Fibroblast of villous mesenchyme (primary cell): ENCODE measurements around the gene DDAH1. TPM values are rescaled to one million over a fixed set of nuclear protein-coding genes. Genes with fewer than 3 reads are reported as not detected.

Source experiments
- DNase-seq: peaks from one replicate; pipeline ENCODE4 v3.0.0-alpha.2; 2010; ENCODE audit warnings: low read depth
- H3K4me3 ChIP-seq: 2 replicates; pipeline ENCODE4 v1.5.1; 2011; ENCODE audit warnings: low read depth, mild to moderate bottlenecking, low read length
- total RNA-seq: library from RNA; depleted of rRNA; stranded (reverse); fragments of >200 nt; gene quantifications from 2 replicates; pipeline ENCODE4 v1.2.3, GENCODE V29; 2012
- TF ChIP-seq, protein P1 (sequence below): IDR thresholded peaks from 2 replicates; pipeline ENCODE4 v1.5.1; 2012; ENCODE audit warnings: low read depth, mild to moderate bottlenecking, low read length; ENCODE audit not compliant: insufficient read depth

Gene DDAH1
- total RNA-seq, 1 donor: 259 TPM

DNA sequence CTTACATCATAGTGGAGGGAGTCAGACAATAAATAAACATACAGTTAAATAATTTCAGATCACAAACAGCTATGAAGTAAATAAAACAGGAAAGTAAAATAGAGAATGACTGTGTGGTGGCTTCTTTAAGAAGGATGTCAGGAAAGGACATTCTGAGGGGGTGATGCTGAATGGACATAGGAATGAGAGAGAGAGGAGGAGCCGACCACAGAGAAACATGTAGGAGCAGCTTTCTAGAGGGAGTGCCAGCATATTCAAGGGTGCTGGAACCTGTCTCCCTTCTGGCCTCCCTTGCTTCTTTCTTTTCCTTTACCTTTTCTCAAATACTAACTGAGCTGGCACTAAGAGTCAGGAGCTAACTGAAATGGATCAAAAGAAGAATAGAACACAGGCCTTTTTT, 168.0 kb downstream of the DDAH1 start:
- DNase-seq: no peak
- TF ChIP-seq, protein P1, sequence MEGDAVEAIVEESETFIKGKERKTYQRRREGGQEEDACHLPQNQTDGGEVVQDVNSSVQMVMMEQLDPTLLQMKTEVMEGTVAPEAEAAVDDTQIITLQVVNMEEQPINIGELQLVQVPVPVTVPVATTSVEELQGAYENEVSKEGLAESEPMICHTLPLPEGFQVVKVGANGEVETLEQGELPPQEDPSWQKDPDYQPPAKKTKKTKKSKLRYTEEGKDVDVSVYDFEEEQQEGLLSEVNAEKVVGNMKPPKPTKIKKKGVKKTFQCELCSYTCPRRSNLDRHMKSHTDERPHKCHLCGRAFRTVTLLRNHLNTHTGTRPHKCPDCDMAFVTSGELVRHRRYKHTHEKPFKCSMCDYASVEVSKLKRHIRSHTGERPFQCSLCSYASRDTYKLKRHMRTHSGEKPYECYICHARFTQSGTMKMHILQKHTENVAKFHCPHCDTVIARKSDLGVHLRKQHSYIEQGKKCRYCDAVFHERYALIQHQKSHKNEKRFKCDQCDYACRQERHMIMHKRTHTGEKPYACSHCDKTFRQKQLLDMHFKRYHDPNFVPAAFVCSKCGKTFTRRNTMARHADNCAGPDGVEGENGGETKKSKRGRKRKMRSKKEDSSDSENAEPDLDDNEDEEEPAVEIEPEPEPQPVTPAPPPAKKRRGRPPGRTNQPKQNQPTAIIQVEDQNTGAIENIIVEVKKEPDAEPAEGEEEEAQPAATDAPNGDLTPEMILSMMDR: no peak
- H3K4me3 ChIP-seq: no peak overlapping the region

DNA sequence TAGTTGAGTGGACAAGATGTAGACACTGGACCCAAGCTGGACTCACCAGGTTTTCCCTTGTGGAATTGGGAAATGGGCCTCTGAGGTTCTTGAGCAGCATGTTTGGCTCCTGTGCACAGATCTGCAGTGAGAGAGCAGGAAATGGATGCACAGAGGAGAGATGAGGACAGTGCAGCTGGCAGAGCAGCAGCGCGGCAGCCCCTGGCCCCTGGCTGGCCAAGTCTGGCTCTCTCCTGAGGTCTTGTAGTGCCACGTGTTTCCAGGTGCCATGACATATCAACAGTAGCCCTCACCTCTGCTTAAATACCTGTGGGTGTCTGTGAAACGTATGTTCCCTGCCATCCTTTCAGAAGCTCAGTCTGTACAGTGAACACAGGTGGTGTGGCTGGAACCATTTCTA, 169.3 kb downstream of the DDAH1 start:
- H3K4me3 ChIP-seq: no peak overlapping the region
- TF ChIP-seq, protein P1: no peak
- DNase-seq: no peak

DNA sequence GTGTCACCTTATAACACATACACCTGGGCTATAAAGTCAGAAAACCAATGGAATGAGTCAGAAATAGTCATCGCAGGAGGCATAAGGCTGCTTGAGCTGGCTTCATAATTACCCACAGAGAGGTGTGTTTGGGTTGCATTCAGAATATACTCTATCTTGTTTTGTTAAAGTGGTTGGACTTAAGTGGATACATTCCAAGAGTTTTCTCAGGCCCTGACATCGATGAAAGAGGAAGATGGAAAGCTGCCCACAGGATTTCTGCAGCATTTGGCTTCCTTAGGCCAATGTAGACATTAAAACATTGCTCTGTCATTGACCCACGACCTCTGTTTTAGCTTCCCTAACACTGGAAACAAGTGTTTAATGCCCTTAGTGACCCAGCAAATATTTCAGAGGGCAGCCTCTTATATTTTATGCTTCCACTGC, 169.9 kb downstream of the DDAH1 start:
- no peak overlapping the region for H3K4me3 ChIP-seq
- TF ChIP-seq, protein P1: no peak
- no peak for DNase-seq

DNA sequence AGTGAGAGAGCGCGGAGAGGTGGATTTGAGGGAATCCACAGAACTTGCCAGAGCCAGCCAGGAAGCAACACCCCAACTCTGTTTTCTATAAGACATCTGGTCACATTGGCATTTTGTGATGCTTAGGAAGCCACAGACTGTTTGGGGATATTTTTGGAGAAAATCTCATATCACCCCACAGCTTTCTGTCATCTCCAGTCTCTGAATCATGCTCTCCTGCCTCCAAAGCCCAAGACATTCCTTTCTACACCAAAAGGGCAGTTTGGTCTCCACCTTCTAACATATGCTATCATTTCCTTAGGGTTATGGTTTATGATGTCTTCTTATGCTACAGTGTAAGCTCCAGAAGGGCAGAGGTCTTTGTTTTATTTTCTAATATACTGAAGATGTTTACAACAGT, 174.1 kb downstream of the DDAH1 start:
- TF ChIP-seq, protein P1: no peak
- no peak for DNase-seq
- no peak overlapping the region for H3K4me3 ChIP-seq

DNA sequence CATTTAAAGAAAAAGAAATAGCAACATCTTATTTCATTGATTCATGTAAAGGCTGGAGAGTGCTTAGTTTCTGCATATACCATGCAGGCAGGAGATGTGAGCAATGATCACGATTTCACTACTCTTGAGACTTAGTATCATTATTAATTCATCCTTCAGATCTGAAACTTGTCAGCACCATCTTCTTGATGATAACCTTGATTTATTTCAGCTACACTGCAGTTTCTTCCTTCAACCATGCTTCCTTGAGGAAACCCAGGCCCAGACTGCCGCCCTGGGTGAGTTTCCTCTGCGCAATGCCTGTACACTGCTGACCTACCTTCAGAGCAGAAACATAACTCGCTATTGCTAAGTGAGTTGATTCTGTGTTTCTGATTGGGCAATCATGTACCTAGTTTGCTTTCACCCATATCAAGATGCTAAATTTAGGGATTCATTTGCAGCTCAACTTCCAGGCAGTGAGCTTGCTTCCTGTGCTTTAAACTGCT, 175.1 kb downstream of the DDAH1 start:
- DNase-seq: no peak
- no peak overlapping the region for H3K4me3 ChIP-seq
- TF ChIP-seq, protein P1: no peak

DNA sequence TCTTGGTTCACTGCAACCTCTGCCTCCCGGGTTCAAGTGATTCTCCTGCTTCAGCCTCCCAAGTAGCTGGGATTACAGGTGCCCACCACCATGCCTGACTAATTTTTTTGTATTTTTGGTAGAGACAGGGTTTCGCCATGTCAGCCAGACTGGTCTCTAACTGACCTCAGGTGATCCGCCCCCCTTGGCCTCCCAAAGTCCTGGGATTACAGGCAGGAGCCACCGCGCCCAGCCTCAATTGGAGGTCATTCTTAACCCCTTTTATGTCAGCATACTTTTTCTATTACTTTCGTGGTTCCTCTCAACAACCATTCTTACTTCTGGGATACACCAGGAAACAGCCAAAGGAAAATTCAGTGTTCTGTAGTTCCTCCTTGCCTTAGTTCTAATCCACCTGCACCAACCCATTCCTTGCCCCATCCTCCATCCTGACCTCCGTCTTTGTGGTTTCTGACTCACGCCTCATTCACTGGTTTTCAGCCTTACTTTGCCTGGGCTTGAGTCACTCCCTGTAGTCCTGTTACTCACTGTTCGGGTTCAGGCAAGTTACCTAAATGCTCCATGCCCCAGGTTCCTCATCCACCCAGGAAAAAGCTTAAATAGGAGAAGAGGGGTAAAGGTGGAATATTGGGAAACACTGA, 175.6 kb downstream of the DDAH1 start:
- TF ChIP-seq, protein P1: no peak
- peak; percentile 88 for DNase-seq
- H3K4me3 ChIP-seq: no peak overlapping the region

DNA sequence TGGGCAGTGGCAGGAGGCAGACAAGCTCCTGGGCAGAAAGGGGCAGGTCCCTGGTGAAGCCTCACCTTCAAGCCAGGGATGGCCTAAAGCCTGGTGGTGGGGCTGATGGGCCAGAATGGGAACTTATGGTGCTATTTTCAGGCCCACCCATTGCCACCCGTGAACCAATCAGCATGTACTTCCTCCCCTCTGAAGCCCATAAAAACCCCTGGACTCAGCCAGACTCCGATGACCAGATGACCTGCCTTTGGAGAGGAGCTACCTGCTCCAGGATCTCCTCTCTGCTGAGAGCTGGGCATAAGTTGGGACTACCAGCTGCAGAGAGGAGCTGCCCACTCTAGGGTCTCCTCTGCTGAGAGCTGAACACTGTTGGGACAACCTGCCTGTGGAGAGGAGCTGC, 180.8 kb downstream of the DDAH1 start:
- H3K4me3 ChIP-seq: no peak overlapping the region
- DNase-seq: no peak
- TF ChIP-seq, protein P1: no peak
